Left lung (tissue), 10 donors: ENCODE results near the gene ISYNA1. TPM values are rescaled to one million over a fixed set of nuclear protein-coding genes. Genes with fewer than 3 reads are reported as not detected.

Source experiments
- ATAC-seq: fragments of 200-7000 bp; cut with Tn5 transposase; one replicate; pipeline ENCODE4 v1.9.1; 2020; ENCODE audit warnings: moderate library complexity
- DNase-seq, 4 donors: peaks; one replicate each; pipeline ENCODE4 v3.0.0-alpha.2; 2013 to 2020
- H3K27ac ChIP-seq, 2 donors: fragments of 200-600 bp; sonication (generic) in 1 of 2; one replicate each; pipeline versions ENCODE4 v1.5.0 to v1.8.0; 2020 to 2021
- H3K27me3 ChIP-seq, 2 donors: fragments of 200-600 bp; sonication (generic) in 1 of 2; one replicate each; pipeline versions ENCODE4 v1.5.0 to v1.8.0; 2020 to 2021
- H3K36me3 ChIP-seq, 2 donors: fragments of 200-600 bp; sonication (generic) in 1 of 2; one replicate each; pipeline versions ENCODE4 v1.5.0 to v1.8.0; 2020 to 2021
- H3K4me1 ChIP-seq, 2 donors: fragments of 200-600 bp; one replicate each; pipeline ENCODE4 v1.8.0; 2021
- H3K4me3 ChIP-seq, 2 donors: fragments of 200-600 bp; sonication (generic) in 1 of 2; one replicate each; pipeline versions ENCODE4 v1.5.0 to v1.8.0; 2020 to 2021; ENCODE audit warnings: mild to moderate bottlenecking in 1 of 2
- H3K9me3 ChIP-seq, 2 donors: fragments of 200-600 bp; sonication (generic) in 1 of 2; one replicate each; pipeline versions ENCODE4 v1.5.0 to v1.8.0; 2020 to 2021
- intact Hi-C, 2 donors: fragments of 100-400 bp; cut with DNase I; formaldehyde crosslinking; loops; one replicate each; pipeline versions ENCODE4 v1.11.2 to v1.14.2; 2022
- polyA plus RNA-seq, 6 donors: library from polyadenylated mRNA; unstranded; fragments of 120-200 nt; gene quantifications; one replicate each; pipeline ENCODE4 v1.2.1, GENCODE V29; 2013; ENCODE audit not compliant: insufficient read length in 6 of 6
- total RNA-seq, 2 donors: library from RNA; stranded (reverse); fragmentation: NEBNext Ultra II Directional; extraction: Animal tissue kit (Norgen Biotek cat#: 25700); gene quantifications; one replicate each; pipeline ENCODE4 v1.2.1, GENCODE V29; 2021
- TF ChIP-seq, protein P1 (sequence below), 2 donors: fragments of 200-600 bp; sonication (generic) in 1 of 2; IDR thresholded peaks; one replicate each; pipeline versions ENCODE4 v1.5.0 to v1.8.0; 2021; ENCODE audit warnings: antibody characterized with exemption in 2 of 2
- donor health status: DM: no; HTN: yes; CAD: no.
- donor health status: DM: no; HTN: no; CAD: no.

The ISYNA1 gene
- total and polyA plus RNA-seq, 8 donors = 22.8 to 159 (median 119) TPM

DNA sequence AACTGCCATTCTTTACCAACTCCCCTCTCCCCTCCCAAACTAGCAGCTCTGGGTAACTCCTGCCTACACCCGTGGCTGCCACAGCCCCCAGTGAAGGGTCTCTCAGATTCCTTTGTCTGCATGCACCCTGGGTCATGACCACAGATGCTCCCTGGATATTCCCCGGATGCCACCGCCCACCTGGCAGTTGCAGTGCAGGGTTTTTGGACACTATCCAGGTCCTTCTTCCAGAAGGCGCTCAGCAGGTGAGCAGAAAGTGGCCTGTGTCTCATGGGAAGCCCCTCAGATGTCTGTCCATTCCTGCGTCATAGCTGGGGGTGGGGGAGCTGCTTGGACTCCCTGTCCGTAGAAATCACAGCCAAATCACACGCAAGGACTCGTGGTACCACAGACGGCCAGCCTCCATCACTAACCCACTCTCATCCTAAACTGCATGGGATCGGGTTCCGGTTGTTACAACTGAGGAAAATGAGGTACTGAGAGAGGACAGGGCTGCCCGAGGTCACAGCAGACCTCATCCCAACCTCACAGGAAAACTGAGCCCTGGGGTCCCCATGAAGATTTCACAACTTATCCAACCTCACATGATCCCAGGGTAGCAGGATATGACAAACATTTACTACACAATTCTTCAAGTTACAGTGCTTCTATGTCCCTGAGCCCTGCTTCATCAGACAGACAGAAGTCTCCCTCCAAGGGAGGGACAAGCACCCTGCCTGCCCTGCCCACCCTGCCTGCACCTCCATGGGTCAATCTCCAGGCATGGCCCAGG, 45.4 kb upstream of the ISYNA1 start:
- no peak for ATAC-seq
- intact Hi-C loops = no loop called here

DNA sequence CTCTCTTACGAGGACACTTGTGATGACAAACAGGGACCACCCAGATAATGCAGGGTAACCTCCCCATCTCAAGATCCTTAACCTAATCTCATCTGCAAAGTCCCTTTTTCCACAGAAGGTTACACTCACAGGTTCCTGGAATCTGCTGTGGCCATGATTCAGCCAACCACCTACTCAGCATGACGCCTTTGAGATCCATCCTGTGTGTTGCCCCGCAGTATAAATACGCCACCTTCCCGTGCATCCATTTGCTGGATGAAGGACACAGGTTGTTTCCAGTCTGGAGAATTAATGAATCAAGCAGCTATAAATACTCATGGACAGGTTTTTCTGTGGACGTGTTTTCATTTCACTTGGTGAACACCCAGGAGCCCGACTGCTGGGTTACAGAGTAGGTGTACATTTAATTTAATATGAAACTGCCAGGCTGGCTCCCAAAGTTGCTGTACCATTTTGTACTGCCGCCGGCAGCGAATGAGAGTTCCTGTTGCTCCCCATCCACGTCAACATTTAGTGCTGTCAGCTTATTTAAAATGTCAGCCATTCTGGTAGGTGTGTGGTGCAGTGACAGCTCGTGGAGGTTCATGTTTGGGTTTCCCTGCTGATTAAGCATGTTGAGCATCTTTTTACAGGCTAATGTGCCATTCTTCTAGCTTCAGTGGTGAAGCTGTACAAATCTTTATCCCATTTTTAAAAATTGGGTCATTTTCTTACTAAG, 43.7 kb upstream of the ISYNA1 start:
- H3K27me3 ChIP-seq = no peaks in the 10 kb centered on the region
- no peak overlapping the region for H3K4me3 ChIP-seq
- peaks cover 45 to 100% of the 10 kb centered on the region in 2 donors for H3K4me1 ChIP-seq
- intact Hi-C loops = no loop called here
- TF ChIP-seq, protein P1, sequence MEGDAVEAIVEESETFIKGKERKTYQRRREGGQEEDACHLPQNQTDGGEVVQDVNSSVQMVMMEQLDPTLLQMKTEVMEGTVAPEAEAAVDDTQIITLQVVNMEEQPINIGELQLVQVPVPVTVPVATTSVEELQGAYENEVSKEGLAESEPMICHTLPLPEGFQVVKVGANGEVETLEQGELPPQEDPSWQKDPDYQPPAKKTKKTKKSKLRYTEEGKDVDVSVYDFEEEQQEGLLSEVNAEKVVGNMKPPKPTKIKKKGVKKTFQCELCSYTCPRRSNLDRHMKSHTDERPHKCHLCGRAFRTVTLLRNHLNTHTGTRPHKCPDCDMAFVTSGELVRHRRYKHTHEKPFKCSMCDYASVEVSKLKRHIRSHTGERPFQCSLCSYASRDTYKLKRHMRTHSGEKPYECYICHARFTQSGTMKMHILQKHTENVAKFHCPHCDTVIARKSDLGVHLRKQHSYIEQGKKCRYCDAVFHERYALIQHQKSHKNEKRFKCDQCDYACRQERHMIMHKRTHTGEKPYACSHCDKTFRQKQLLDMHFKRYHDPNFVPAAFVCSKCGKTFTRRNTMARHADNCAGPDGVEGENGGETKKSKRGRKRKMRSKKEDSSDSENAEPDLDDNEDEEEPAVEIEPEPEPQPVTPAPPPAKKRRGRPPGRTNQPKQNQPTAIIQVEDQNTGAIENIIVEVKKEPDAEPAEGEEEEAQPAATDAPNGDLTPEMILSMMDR (IDR thresholded peaks at IDR 0.05) = no peak
- no peak for DNase-seq
- peak overlapping the region in 1 of 2 donors; percentile 95 for H3K27ac ChIP-seq
- ATAC-seq = no peak
- no peaks in the 10 kb centered on the region for H3K9me3 ChIP-seq
- H3K36me3 ChIP-seq = no peaks in the 10 kb centered on the region

More for the DNA sequence above, 45.4 kb upstream of the ISYNA1 start:
- Histone ChIP-seq H3K9me3 (no peaks in the 10 kb centered on the region), H3K27me3 (no peaks in the 10 kb centered on the region), H3K4me3 (no peak overlapping the region), H3K27ac (peak overlapping the region in 1 of 2 donors; percentile 33), H3K4me1 (peaks cover 43 to 100% of the 10 kb centered on the region in 2 donors), H3K36me3 (no peaks in the 10 kb centered on the region)
- TF ChIP-seq, protein P1 (IDR thresholded peaks at IDR 0.05) = no peak
- no peak for DNase-seq

- peak in 3 of 4 donors; percentile 51 to 89 (median 78) for DNase-seq
- ATAC-seq = peak; percentile 73
- no peaks in the 10 kb centered on the region for H3K9me3 ChIP-seq
- TF ChIP-seq, protein P1 (IDR thresholded peaks at IDR 0.05) = no peak
- H3K27me3 ChIP-seq = no peaks in the 10 kb centered on the region
- H3K4me1 ChIP-seq = peaks cover 35 to 100% of the 10 kb centered on the region in 2 donors
- H3K36me3 ChIP-seq = no peaks in the 10 kb centered on the region
- H3K27ac ChIP-seq = peak overlapping the region; percentile 83 to 95
- intact Hi-C loops = no loop called here
- no peak overlapping the region for H3K4me3 ChIP-seq
Measured at GRCh38 chr19:18480006-18480691, 42.2 kb upstream of the ISYNA1 start.

DNA sequence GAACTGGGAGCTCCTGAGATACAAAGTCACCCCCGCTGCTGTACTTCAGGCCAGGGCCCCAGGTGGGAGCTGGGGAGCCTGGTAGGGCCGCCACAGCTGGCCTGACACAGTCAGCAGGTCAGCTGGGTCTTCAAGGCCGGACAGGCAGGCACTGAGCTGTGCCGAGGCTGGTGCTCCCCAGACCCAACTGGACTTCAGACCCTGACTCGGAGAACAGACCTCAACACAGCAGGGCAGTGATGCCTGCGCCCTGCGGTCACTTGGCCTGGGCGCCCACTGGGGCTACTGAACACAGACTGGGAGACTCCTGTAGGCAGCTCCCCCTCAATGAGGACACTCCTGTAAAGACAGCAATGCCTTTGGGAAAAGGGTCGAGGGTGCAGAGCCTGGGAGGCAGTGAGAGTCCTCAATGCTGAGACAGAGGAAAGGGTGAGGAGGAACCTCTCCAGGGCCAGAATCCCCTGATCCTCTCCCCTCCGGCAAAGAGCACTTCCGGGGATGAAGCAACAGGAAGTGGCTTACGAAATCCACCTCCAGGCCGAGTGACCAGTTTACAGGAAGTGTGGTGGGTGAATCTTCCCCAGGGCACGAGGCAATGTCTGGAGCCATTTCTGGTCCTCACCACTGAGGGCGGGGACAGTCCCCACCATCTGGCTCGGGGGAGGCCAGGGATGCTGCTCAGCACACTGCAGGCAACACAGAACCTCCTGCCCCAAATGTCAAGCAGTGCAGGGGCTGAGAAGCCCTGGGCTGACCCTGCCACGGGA, 40.8 kb upstream of the ISYNA1 start:
- Histone ChIP-seq H3K4me3 (no peak overlapping the region), H3K27ac (peak overlapping the region; percentile 83 to 95), H3K9me3 (no peaks in the 10 kb centered on the region), H3K27me3 (no peaks in the 10 kb centered on the region), H3K36me3 (no peaks in the 10 kb centered on the region), H3K4me1 (peaks cover 34 to 99% of the 10 kb centered on the region in 2 donors)
- DNase-seq (peak in 3 of 4 donors; percentile 82 to 92 (median 90)), ATAC-seq (peak; percentile 74)
- TF ChIP-seq, protein P1 (IDR thresholded peaks at IDR 0.05) = no peak
- intact Hi-C loops = no loop called here
